Measurements from ENCODE around the gene PARD3.
"Not testable (repeated sequence)": the region's sequence is repeated elsewhere in the genome, so short reads cannot be mapped to it uniquely, and the experiment has no call there.

The PARD3 gene

DNA sequence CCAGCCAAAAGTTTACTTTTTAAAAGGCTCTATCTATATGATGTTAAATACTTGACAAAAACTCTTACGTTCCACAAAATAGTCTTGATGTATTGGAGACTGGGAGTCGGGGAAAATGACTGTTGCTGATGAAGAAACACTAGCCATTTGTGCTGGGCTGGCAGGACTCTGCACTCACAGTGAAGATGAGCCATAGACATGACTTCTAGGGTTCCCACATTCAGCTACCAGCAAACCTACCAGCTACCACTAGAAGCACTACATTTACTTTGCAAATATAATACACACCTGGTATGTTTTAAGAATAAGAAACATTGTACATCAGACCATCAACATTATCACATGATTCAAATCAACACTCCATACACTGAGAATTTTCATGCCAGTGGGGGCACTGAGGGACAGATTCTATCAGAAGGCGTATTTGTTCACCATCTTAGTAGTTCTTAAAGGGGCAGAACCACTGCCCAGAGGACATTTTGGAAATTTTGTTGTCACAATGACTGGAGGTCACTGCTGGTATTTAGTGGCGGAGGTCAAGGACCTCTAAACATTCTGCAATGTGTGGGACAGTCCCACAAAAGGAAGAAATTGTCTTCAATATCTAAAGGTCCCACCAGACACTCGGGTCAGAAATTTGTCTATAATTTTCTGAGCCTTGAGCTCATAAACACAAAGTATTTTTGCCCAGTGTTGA, 52.3 kb downstream of the PARD3 start:
- DNase-seq: no peak

DNA sequence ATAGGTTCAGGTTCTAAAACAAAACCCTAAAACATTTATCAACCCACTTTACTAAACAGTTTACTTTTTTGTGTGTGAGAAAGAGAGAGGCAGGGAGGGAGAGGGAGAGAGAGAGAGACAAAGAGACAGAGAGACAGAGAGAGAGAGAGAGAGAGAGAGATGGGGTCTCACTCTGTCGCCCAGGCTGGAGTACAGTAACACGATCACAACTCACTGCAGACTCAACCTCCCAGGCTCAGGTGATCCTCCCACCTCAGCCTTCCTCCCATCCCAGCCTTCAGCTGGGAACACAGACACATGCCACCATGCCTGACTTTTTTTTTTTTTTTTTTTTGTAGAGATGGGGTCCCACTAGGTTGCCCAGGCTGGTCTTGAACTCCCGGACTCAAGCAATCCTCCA, 52.9 kb downstream of the PARD3 start:
- DNase-seq: no peak

DNA sequence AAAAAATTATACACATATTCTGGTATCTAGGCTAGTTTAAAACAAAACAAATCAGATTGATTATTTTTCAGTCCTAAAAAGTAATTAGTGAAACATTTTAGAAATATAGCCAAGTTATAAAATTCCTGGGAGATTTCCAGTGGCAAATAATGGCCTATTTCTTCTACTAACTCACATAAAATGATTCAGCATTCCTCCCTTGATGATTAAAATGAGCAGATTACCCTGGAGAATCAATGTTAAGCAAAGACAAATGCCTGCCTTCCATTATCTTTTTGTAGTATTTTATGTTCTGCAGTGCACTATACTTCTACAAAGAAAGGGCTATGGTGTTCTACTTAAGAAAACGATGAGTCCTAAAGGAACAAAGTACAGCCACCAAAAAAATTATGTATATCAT, 53.6 kb downstream of the PARD3 start:
- no peak for DNase-seq

DNA sequence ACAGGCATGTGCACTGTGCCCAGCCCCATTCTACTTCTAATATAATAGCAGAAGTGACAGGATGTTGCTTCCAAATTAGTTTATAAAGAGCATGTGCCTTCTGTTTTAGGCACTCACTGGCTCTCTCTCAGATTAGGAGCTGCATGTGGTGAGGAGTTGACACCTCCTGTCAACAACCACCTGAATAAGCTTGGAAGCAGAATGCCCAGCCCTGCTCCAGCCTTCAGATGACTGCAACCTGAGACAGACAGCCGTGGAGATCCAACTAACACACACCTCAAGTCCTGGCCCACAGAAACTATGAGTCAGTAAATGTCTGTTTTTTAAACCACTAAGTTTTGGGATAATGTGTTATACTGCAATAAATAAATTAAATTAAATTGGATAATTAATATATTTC, 54.5 kb downstream of the PARD3 start:
- no peak for DNase-seq

DNA sequence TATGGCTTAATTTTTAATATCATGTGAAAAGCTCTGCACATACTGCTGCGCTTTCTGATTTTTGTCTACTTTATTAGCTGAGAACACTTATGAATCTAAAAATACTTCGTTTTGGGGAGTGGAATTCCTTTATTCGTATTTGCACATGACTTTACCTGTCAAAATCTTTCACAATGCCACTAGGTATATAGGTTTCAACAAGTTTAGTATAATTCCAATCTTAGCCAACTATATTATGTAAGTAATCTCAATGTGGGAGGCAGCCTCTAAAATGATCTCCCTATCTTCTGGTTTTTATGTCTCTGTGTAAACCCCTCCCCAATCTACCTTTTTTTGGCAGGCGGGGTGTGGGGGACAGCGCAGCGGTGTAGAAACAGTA, 55.3 kb downstream of the PARD3 start:
- DNase-seq: no peak

DNA sequence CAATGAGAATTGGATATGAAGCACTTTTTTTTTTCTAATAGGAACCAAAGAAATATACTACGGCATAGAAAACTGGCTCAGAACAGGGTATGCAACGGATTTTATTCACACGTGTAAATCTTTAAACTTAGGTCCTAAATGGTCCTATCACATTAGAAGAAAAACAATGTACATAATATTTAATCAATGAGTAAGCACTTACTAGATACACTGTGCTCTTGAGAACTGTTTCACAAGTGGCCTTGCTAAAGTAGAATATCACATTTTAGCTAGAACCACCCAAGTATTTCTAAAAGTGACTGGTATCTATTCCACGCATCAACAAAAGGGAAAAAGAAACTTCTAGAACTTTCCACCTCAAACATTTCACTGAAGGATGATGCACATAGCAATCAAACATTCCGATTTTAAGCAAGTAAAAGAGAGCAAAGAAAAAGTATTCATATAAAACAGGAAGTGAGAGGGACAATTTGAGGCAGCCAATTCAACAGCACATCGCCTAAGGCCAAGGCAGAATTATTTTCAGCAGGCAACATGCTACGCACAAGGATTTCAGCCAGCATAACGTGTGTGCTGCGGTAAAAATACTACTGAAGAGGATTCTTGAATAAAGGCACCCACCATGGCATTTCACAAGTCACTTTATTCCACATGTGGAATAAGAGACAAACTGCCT, 55.8 kb downstream of the PARD3 start:
- DNase-seq: no peak

DNA sequence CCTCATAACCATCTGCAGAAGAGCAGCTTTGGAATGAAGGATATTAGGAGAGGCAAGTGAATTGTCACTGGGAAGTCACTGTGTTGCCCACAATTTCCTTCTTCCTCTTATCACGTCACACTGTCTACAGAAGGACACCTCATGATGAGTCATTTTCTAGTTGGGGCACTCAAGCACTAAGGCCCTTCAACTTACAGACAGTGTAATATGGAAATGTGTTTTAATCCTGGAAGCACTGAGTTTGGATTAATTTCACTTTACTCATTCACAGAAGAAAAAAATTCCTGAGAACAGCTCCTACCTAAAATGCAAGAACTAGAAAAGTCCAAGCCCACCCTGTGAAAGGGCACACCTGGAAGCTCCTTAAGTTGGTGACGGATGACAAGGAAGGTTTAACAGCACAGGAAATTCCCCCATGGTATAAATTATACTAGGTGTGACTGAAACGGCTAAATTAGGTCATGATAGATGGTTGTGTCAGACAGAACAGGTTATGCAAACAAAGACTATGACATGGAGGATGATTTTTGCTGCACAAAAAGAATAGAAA, 56.6 kb downstream of the PARD3 start:
- DNase-seq: no peak

DNA sequence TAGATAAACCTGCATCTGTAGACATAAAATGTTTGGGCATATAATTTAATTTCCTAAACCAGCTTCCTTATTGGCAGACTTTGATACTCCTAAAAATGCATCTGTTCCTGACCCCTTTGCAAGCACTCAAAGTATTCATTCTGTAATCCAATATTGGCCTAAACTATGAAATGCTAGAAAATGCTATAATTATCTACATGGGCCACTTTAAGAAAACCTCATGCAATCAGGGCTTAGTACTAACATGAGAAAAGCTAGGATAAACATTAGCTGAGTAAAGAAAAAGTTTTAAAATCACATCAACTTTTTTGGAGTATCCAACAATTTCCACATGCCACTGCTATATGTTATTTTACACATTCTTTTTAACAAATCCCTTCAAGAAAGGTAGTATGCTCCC, 57.2 kb downstream of the PARD3 start:
- no peak for DNase-seq

DNA sequence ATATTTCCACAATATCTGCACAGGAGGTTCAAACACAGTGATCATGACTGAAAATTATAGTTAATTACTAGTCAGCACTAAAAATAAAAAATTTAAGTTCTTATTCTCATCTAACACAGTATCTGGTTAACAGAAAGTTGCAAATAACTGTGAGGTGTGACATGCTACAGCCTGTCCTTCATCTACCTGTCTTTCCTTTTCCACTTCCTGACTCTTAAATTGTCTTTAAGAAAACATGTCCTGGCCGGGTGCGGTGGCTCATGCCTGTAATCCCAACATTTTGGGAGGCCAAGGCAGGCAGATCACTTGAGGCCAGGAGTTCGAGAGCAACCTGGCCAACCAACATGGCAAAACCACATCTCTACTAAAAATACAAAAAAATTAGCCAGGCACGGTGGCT, 57.9 kb downstream of the PARD3 start:
- not testable (repeated sequence) for DNase-seq

DNA sequence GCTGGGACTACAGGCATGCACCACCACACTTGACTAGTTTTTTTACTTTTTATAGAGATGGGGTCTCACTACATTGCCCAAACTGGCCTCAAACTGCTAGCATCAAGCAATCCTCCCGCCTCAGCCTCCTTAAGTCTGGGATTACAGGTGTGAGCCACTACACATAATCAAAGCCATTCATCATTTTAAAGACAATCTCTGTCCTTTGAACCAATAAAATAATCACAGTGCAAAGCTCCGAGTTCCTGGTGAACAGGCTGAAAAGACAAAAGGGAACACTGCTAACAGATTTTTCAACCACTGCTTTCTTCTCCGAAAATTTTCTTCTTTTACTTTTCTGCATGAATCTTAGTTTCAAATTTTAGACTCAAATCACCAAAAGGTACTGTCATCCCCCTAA, 58.5 kb downstream of the PARD3 start:
- DNase-seq: no peak

DNA sequence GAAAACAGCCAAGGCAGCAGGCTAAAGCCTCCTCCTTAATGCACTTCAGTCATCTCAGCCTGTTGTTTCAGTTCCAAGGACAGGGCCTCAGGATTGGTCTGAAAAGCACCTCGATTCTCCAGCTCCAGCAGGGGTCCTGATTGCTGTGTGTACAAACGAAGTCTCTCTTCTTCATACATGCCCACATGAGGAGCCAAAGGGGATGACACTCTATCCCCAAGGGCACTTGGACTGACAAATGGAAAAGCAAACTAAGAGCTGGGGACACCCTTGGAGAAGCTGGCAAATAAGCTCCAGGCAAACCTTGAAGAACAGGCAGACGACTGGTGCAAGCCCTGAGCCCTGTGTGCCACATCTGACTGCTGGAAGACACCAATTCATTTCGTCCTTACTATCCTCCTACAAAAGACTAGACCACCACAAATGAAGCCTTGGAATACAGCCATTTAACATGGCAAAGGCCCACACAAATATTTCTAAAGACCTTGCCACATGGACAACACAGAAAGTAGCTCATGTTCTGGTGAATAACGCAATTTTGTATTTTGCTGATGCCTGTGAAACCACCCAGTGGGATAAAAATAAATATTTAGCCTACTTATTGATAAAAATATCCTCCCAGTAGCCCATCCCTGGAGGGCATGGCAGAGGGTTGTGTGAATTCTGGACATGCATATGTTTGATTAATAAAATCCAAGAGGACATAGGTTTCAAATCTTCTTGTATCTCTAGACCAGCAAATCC, 61.9 kb downstream of the PARD3 start:
- DNase-seq: no peak

DNA sequence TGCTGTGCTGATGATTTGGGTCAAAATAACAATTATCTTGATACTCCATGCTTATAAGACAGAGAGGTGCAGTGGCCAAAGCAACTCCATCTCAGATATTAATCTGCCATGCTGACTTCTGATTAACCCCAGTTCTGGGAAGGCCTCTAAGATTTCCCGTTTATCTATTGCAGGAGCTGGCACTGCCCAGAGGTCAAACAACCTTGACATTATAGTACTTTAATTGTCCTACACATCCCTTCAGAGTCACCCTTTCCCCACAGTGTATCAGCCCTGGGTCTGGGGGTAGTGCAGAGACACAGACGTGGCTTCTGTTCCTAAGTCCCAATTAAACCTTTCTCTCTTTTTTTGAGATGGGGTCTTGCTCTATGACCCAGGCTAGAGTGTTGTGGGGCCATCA, 63.8 kb downstream of the PARD3 start:
- DNase-seq: no peak

DNA sequence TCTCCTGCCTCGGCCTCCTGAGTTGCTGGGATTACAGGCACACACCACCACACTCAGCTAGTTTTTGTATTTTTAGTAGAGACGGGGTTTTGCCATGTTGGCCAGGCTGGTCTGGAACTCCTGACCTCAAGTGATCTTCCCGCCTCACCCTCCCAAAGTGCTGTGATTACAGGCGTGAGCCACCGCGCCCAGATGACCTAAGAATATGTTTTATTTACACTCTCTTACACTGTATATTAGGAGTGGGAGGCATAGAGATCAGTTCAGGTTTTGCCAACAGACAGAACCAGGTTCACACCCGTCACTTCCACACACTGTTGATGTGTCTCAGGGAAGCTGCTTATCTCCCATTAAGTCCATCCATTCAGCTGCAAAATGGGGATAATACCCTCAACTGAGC, 64.3 kb downstream of the PARD3 start:
- not testable (repeated sequence) for DNase-seq

DNA sequence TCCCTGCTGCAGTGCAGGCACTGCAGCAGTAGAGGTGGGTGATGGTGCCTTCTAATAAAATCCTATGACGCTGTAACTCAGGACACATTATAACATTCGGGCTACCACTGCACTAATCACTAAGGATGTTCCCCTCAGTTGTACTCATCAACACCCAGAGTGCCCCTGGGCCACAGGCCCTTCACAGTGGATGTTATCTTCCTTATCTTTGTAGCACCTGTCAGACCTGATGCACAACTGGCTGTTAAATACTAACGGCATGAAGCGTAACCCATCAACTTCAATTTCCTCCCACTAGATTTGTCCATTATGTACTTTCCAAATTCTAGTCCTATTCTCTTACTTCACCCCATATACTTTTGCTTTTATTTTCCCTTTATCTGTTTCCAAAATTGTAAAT, 66.3 kb downstream of the PARD3 start:
- no peak for DNase-seq

DNA sequence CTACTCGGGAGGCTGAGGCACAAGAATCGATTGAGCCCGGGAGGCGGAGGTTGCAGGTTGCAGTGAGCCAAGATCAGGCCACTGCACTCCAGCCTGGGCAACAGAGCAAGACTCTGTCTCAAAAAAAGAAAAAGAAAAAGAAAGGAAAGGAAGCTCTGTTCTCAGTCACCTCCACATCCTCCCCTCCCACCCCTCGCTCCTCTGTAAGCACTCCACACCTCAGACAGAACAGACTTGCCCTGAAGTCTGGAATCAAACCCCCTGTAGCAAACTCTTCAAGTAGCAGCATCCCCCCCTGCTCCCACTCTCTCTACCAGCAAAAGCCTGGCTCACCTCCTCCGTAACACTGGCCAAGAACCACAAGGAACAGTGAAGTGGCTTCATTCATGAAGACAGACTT, 66.7 kb downstream of the PARD3 start:
- DNase-seq: no peak

DNA sequence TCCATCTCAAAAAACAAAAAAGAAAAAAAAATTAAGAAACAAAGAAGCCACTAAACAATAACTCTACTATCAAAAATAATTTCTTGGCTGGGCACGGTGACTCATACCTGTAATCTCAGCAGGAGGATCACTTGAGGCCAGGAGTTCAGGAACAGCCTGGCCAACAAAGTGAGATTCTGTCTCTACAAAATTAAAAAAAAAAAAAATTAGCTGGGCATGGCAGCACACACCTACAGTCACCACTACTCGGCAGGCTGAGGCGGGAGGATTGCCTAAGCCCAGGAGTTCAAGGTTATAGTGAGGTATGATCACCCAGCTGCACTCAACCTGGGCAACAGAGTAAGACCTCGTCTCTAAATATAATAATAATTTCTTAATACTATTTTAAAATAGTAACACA, 69.0 kb downstream of the PARD3 start:
- no peak for DNase-seq

DNA sequence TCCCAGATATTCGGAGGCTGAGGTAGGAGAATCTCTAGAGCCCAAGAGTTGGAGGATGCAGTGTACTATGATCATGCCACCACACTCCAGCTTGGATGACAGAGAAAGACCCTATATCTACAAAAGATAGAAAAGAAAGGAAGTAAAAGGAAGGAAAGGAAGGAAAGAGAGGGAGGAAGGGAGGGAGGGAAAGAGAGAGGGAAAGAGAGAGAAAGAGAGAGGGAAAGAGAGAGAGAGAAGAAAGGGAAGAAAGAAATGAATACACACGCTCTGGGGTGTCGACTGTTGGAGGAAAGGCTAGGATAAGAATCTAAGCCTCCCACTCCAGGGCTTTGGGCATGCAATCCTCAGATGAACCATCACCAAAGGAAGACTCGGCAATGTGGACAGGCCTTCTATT, 69.9 kb downstream of the PARD3 start:
- DNase-seq: no peak

DNA sequence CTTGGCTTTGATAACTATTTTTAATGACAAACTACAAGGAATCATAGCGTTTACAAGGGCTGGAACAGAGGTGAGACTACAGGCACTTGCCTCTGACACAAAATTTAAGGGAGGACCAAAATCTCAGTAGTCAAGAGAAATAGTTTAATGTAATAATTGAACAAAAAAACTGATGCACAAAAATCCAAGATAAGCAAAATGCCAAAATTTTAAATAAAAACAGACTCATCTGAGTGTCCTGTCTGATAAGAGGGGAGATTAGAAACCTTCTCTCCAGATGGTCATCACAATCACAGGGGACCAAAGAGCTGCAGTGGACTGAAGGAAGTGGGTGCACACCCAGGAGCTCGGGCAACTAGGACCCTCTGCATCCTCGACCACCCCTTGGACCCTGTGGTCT, 70.5 kb downstream of the PARD3 start:
- DNase-seq: no peak

DNA sequence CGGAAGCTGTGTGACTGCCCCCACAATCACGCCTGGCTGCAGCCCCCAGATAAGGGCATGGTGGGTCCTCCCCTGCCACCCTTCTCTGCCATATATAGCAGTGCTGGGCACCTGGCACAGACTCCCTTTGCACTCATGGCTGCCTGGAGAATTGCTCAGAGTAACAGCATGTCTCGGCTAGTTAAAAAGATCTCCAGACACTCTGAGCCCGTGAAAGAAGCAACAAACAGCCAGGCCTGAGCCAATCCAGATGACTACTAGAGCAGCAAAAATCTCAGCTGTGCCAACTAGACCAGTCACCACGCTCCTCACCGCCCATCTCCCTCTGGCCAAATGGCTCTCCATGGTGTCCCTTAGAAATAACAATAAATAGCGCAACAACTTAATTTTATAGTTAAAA, 71.3 kb downstream of the PARD3 start:
- DNase-seq: no peak

DNA sequence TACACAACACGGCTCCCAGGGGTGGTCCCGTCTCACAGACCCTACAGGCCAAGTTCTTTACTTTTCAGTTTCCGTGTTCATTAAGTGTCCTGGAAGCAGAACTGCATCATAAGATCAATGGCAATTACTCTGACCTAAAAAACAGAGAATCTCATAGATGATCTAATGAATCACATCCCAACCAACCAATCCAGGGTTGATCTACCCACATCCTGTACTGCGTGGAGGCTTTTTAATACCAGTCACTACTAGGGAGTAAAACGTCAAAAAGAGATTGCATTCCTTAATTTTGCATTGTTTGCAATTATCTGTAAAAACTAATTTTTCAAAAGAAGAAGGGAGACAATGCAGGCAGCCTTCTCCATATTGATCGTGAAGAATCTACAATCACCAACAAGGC, 72.6 kb downstream of the PARD3 start:
- DNase-seq: no peak

DNA sequence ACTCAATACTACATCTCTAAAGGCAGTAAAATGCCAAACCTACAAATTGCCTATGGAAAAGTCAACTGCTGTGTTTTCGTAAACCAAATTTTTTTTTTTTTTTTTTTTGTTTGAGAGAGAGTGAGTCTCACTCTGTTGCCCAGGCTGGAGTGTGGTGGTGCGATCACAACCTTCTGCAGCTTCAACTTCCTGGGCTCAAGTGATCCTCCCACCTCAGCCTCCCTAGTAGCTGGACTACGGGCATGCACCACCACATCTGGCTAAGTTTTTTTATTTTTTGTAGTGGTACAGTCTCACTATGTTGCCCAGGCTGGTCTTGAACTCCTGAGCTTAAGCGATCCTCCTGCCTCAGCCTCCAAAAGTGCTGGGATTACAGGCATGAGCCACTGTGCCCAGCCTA, 74.0 kb downstream of the PARD3 start:
- not testable (repeated sequence) for DNase-seq

DNA sequence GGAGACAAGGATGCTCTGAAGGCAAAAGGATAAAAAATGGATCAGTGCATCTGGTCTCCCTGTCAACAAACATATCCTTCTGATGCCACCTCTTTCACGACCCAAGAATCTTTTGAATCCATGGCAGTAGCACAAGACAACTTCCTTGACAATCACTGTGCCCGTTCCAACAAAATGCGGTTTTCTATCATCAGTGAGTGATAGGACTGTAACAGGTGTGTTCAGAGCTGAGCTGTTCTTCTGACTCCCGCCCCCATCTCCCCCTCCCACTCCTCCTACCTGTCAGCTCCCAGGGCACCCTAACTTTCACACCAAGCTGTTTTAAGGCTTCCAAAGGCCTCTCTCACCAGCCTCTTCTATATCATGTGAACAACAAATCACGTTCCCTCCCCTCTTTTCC, 74.8 kb downstream of the PARD3 start:
- peak in 1 of 2 experiments; percentile 82 for DNase-seq

DNA sequence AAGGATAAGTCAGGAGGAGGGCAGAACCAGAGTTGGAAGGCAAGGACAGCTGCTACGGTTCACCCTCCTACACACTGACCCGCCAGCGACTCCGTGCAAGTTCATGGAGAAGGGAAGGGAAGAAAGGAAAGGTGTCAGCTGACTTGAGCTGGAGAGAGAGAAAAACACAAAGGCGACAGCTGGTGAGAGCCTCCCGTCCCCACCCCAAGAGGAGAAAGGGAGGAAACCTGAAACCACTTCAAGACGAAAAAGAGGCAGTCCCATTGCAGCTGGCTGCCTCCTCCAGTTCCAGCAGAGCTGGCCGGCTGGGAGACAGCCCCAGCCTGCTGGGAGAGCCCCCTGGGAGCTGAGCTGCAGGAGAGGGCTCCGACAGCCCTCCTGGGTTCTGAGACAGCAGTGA, 75.2 kb downstream of the PARD3 start:
- peak; percentile 60 to 82 for DNase-seq

DNA sequence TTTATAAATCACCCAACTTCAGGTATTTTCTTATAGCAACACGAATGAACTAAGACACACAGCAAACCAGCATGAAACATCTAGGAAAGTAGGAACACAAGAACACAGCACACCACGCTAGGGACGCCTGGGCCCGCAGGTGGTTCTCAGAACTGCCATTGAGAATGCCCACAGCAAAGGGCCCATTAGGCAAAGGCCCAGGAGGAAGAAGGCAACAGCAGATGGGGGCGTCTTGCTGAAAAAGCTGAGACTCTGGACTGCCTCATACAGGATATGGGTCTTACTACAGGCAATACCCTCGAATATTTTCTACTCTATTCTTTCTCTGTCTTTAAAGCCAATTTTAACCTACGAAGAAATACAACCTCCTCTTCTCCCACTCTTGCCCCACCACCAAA, 77.3 kb downstream of the PARD3 start:
- DNase-seq: no peak
